HG02623 (cell line): ENCODE results near the gene CYB5A.

Source experiments
- ATAC-seq: cut with Tn5 transposase; IDR thresholded peaks from one replicate; pipeline ENCODE4 v1.9.1; 2021; ENCODE audit warnings: moderate library complexity; ENCODE audit not compliant: unreplicated experiment

The CYB5A gene

DNA sequence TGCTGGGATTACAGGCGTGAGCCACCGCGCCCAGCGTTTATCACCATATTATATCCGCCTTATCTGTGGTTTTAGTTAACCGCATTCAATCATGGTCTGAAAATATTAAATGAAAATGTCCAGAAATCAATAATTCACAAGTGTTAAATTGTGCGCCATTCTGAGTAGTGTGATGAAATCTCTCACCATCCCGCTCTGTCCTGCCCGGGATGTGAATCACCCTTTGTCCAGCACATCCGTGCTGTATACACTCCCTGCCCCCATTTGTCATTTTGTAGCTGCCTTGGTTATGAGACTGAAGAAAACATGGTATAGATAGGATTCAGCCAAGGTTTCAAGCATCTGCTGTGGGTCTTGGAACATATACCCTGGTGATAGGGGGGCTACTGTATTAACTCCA, 72.7 kb downstream of the CYB5A start:
- no peak for ATAC-seq

- ATAC-seq, result no peak
Observed at GRCh38 chr18:74217476-74218143, 74.2 kb downstream of the CYB5A start.

GRCh38 chr18:74216661-74217110, 75.1 kb downstream of the CYB5A start:
- no peak for ATAC-seq

DNA sequence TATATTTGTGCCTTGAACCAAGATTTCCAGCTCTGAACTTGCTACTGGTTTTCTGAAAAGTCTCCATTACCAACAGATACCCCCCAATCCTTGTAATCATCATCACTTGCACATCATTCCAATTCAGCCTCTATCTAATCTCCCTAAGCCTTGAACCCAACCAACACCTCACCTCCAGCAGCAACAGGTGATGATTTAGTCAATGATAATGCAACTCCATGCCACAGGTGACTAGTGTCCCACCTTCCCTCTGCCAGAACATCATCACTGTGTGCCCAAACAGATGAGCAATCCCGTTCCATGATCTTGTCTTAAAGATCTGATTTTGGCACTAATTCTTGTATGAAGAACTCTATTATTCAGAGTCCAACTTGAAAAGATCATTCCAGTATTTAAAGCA, 75.9 kb downstream of the CYB5A start:
- no peak for ATAC-seq

GRCh38 chr18:74213429-74213828, 78.3 kb downstream of the CYB5A start:
- ATAC-seq, result no peak

GRCh38 chr18:74204526-74205152, 87.1 kb downstream of the CYB5A start:
- ATAC-seq, result no peak

GRCh38 chr18:74203811-74204210, 88.0 kb downstream of the CYB5A start:
- ATAC-seq, result no peak
